Spleen (tissue), 11 donors: ENCODE measurements around the gene UBE2N. TPM values are rescaled to one million over a fixed set of nuclear protein-coding genes. Genes with fewer than 3 reads are reported as not detected.

Experiments used
- DNase-seq: peaks from one replicate; pipeline ENCODE4 v3.0.0-alpha.2; 2020
- H3K27ac ChIP-seq, 8 donors: fragments of 200-600 bp; sonication (generic) in 7 of 8; 1 replicate in 4 of 8; 2 replicates in 4 of 8; pipeline versions ENCODE4 v1.5.0 to v1.8.0; 2016 to 2021; ENCODE audit warnings: inconsistent platforms in 4 of 8, mild to moderate bottlenecking in 4 of 8, moderate library complexity in 1 of 8
- H3K27me3 ChIP-seq, 7 donors: fragments of 200-600 bp; sonication (generic) in 6 of 7; replicated peaks in 1 of 7; 1 replicate in 4 of 7; 2 replicates in 3 of 7; pipeline versions ENCODE4 v1.5.0 to v1.8.0; 2016 to 2021; ENCODE audit warnings: inconsistent platforms in 3 of 7, mild to moderate bottlenecking in 1 of 7
- H3K36me3 ChIP-seq, 6 donors: fragments of 200-600 bp; sonication (generic) in 5 of 6; 1 replicate in 4 of 6; 2 replicates in 2 of 6; pipeline versions ENCODE4 v1.5.0 to v1.8.0; 2016 to 2021; ENCODE audit warnings: inconsistent platforms in 2 of 6
- H3K4me1 ChIP-seq, 6 donors: fragments of 200-600 bp; sonication (generic) in 5 of 6; 1 replicate in 3 of 6; 2 replicates in 3 of 6; pipeline versions ENCODE4 v1.5.0 to v1.8.0; 2016 to 2021; ENCODE audit warnings: inconsistent platforms in 3 of 6
- H3K4me3 ChIP-seq, 8 donors: fragments of 200-600 bp; sonication (generic) in 7 of 8; 1 replicate in 4 of 8; 2 replicates in 4 of 8; pipeline versions ENCODE4 v1.5.0 to v1.8.0; 2016 to 2021; ENCODE audit warnings: inconsistent platforms in 4 of 8, mild to moderate bottlenecking in 4 of 8, moderate library complexity in 2 of 8
- H3K9me3 ChIP-seq, 8 donors: fragments of 200-600 bp; sonication (generic) in 7 of 8; 1 replicate in 4 of 8; 2 replicates in 4 of 8; pipeline versions ENCODE4 v1.5.0 to v1.8.0; 2016 to 2021; ENCODE audit warnings: inconsistent platforms in 4 of 8
- CTCF ChIP-seq, 11 experiments: fragments of 200-600 bp in 7 of 11; fragments of 450-650 bp in 4 of 11; sonication (generic) in 4 of 11; IDR thresholded peaks in 8 of 11; conservative IDR thresholded peaks in 3 of 11; 1 replicate in 7 of 11; 2 replicates in 4 of 11; pipeline versions ENCODE4 v1.4.0 to v1.8.0; 2016 to 2021; ENCODE audit warnings: antibody characterized with exemption in 11 of 11, inconsistent platforms in 4 of 11, mild to moderate bottlenecking in 1 of 11
- POLR2A ChIP-seq, 3 donors: fragments of 450-650 bp; IDR thresholded peaks; one replicate each; pipeline ENCODE4 v1.5.1; 2017; ENCODE audit warnings: antibody characterized with exemption in 3 of 3, mild to moderate bottlenecking in 1 of 3
- POLR2AphosphoS5 ChIP-seq, 3 donors: sonication (generic); formaldehyde crosslinking; IDR thresholded peaks; one replicate each; pipeline ENCODE4 v1.5.1; 2017; ENCODE audit warnings: antibody characterized with exemption in 3 of 3
- WGBS, 5 donors: extraction: QIAGEN DNeasy Blood & Tissue Kit in 3 of 5; methylation state at CpG; one replicate each; pipeline versions ENCODE4 v1.1.5 to v1.1.7; 2013 to 2018; 5-methylcytosine and 5-hydroxymethylcytosine counted together
- intact Hi-C: fragments of 100-400 bp; cut with DNase I; formaldehyde crosslinking; loops from one replicate; pipeline ENCODE4 v1.15.0; 2023; ENCODE audit warnings: low total_unique reads
- polyA plus RNA-seq, 3 donors: library from polyadenylated mRNA; stranded (reverse); fragments of 200-250 nt; gene quantifications; one replicate each; pipeline ENCODE4 v1.2.1, GENCODE V29; 2013
- total RNA-seq, 7 donors: library from RNA; depleted of rRNA in 3 of 7; stranded (reverse); fragments of >200 nt in 3 of 7; fragmentation: NEBNext Ultra II Directional in 4 of 7; extraction: Animal tissue kit (Norgen Biotek cat#: 25700) in 4 of 7; gene quantifications; one replicate each; pipeline versions ENCODE4 v1.1.0 to v1.2.1, GENCODE V29; 2016 to 2021
- donor health status: healthy with polysubstance abuse.
- donor health status: DM: no; HTN: no; CAD: no; lungs with moderate emphysema.
- donor health status: DM: no; HTN: no; CAD: no.
- donor health status: Bipolar disorder and iron deficiency.
- donor health status: healthy.
- donor health status: DM: no; HTN: no; CAD: no.
- donor health status: DM: yes; HTN: yes; CAD: no.

UBE2N gene
- total and polyA plus RNA-seq, 10 donors, result 33.5 to 84.4 (median 63.0) TPM

- H3K9me3 ChIP-seq, result no peaks in the 10 kb centered on the region
- peak overlapping the region in 4 of 8 donors; percentile 94 to 98 (median 96) for H3K27ac ChIP-seq
- intact Hi-C loops, result loop anchor here (10.0 kb wide), 1 partner anchor 287 kb away; no protein-coding TSS in a partner anchor
- no peaks in the 10 kb centered on the region for H3K27me3 ChIP-seq
- no peak for DNase-seq
- H3K4me3 ChIP-seq, result peak overlapping the region in 6 of 8 donors; percentile 3 to 86 (median 80)
- WGBS, 5 donors, result 72 to 85% (median 79%) methylated on average over 5 of the region's 5 CpGs
- H3K4me1 ChIP-seq, result peaks cover 20 to 84% (median 67%) of the 10 kb centered on the region in 6 donors
- H3K36me3 ChIP-seq, result peaks cover 0 to 11% (median 0%) of the 10 kb centered on the region in 6 donors
- TF ChIP-seq POLR2A (IDR thresholded peaks at IDR 0.05) (no peak), CTCF (IDR thresholded peaks at IDR 0.05 in 8 of 11, conservative IDR thresholded peaks at IDR 0.05 in 3 of 11) (no peak), POLR2AphosphoS5 (IDR thresholded peaks at IDR 0.05) (no peak)
Observed at GRCh38 chr12:93381161-93381975, 60.4 kb downstream of the UBE2N start.

- peaks cover 23 to 87% (median 70%) of the 10 kb centered on the region in 6 donors for H3K4me1 ChIP-seq
- H3K27ac ChIP-seq, result peak overlapping the region in 7 of 8 donors; percentile 94 to 98 (median 95)
- 41 to 57% (median 49%) methylated on average over 2 of the region's 2 CpGs for WGBS, 5 donors
- intact Hi-C loops, result loop anchor here (10.0 kb wide), 1 partner anchor 286 kb away; no protein-coding TSS in a partner anchor
- DNase-seq, result no peak
- H3K9me3 ChIP-seq, result no peaks in the 10 kb centered on the region
- TF ChIP-seq POLR2AphosphoS5 (IDR thresholded peaks at IDR 0.05) (no peak), CTCF (IDR thresholded peaks at IDR 0.05 in 8 of 11, conservative IDR thresholded peaks at IDR 0.05 in 3 of 11) (peak in 6 of 11 experiments; percentile 4 to 33 (median 24))
- no peaks in the 10 kb centered on the region for H3K27me3 ChIP-seq
- peak overlapping the region in 6 of 8 donors; percentile 66 to 86 (median 82) for H3K4me3 ChIP-seq
- peaks cover 0 to 11% (median 0%) of the 10 kb centered on the region in 6 donors for H3K36me3 ChIP-seq
Observed at GRCh38 chr12:93380480-93381121, 61.1 kb downstream of the UBE2N start.

GRCh38 chr12:93379981-93380361 lies 61.8 kb downstream of the UBE2N start:
- H3K27me3 ChIP-seq, result no peaks in the 10 kb centered on the region
- DNase-seq, result no peak
- H3K4me1 ChIP-seq, result peaks cover 23 to 84% (median 69%) of the 10 kb centered on the region in 6 donors
- H3K4me3 ChIP-seq, result peak overlapping the region; percentile 66 to 86 (median 82)
- intact Hi-C loops, result loop anchor here (10.0 kb wide), 1 partner anchor 285 kb away; no protein-coding TSS in a partner anchor
- TF ChIP-seq CTCF (IDR thresholded peaks at IDR 0.05 in 8 of 11, conservative IDR thresholded peaks at IDR 0.05 in 3 of 11) (no peak), POLR2AphosphoS5 (IDR thresholded peaks at IDR 0.05) (no peak)
- peaks cover 0 to 11% (median 0%) of the 10 kb centered on the region in 6 donors for H3K36me3 ChIP-seq
- H3K27ac ChIP-seq, result peak overlapping the region; percentile 94 to 98 (median 96)
- no peaks in the 10 kb centered on the region for H3K9me3 ChIP-seq
